Cardiac muscle cell (in vitro differentiated cells and primary cell): ENCODE data around the gene TMUB1. TPM values are rescaled to one million over a fixed set of nuclear protein-coding genes. Genes with fewer than 3 reads are reported as not detected.

Experiments used
- DNase-seq, 2 donors: peaks; one replicate each; pipeline versions ENCODE4 v3.0.0 to v3.0.0-alpha.2; 2010 to 2017; ENCODE audit warnings: low read depth in 1 of 2, low spot score in 1 of 2
- H3K27ac ChIP-seq: fragments of 200-600 bp; sonication (generic); 2 replicates; pipeline ENCODE4 v1.5.1; 2016
- H3K27me3 ChIP-seq: fragments of 200-600 bp; sonication (generic); 2 replicates; pipeline ENCODE4 v1.6.0; 2016; ENCODE audit warnings: control low read depth
- H3K36me3 ChIP-seq: fragments of 200-600 bp; sonication (generic); 2 replicates; pipeline ENCODE4 v1.5.1; 2016; ENCODE audit warnings: control low read depth
- H3K4me1 ChIP-seq: fragments of 200-600 bp; sonication (generic); 2 replicates; pipeline ENCODE4 v1.8.1; 2017; ENCODE audit warnings: low read depth, mild to moderate bottlenecking, mixed run types
- H3K4me3 ChIP-seq: fragments of 200-600 bp; sonication (generic); 2 replicates; pipeline ENCODE4 v1.5.1; 2016; ENCODE audit warnings: mild to moderate bottlenecking
- H3K9me3 ChIP-seq: fragments of 200-600 bp; sonication (generic); 2 replicates; pipeline ENCODE4 v1.5.1; 2017; ENCODE audit warnings: low read depth, mild to moderate bottlenecking, control low read depth
- polyA plus RNA-seq: library from polyadenylated mRNA; unstranded; fragments of >200 nt; fragmentation: Nextera tagmentation; extraction: Ambion mirVana; gene quantifications from 2 replicates; pipeline ENCODE4 v1.2.1, GENCODE V29; 2016
- total RNA-seq: library from RNA; depleted of rRNA; stranded (reverse); fragments of >200 nt; gene quantifications from 2 replicates; pipeline ENCODE4 v1.2.3, GENCODE V29; 2016
- TF ChIP-seq, protein P1 (sequence below): IDR thresholded peaks from 2 replicates; pipeline ENCODE4 v1.5.1; 2012; ENCODE audit warnings: low read depth, mild to moderate bottlenecking, low read length

TMUB1 gene
- total and polyA plus RNA-seq, 2 experiments from 2014 or later, result 74.9 to 83.4 TPM

GRCh38 chr7:151119902-151120301 lies 36.6 kb upstream of the TMUB1 start:
- TF ChIP-seq, protein P1, sequence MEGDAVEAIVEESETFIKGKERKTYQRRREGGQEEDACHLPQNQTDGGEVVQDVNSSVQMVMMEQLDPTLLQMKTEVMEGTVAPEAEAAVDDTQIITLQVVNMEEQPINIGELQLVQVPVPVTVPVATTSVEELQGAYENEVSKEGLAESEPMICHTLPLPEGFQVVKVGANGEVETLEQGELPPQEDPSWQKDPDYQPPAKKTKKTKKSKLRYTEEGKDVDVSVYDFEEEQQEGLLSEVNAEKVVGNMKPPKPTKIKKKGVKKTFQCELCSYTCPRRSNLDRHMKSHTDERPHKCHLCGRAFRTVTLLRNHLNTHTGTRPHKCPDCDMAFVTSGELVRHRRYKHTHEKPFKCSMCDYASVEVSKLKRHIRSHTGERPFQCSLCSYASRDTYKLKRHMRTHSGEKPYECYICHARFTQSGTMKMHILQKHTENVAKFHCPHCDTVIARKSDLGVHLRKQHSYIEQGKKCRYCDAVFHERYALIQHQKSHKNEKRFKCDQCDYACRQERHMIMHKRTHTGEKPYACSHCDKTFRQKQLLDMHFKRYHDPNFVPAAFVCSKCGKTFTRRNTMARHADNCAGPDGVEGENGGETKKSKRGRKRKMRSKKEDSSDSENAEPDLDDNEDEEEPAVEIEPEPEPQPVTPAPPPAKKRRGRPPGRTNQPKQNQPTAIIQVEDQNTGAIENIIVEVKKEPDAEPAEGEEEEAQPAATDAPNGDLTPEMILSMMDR, result no peak
- H3K36me3 ChIP-seq, result peaks cover 18% of the 10 kb centered on the region
- peaks cover 6% of the 10 kb centered on the region for H3K4me1 ChIP-seq
- no peak overlapping the region for H3K4me3 ChIP-seq
- H3K27me3 ChIP-seq, result no peaks in the 10 kb centered on the region
- H3K9me3 ChIP-seq, result no peaks in the 10 kb centered on the region
- H3K27ac ChIP-seq, result no peak overlapping the region
- DNase-seq, result no peak

- TF ChIP-seq, protein P1, result no peak
- Histone ChIP-seq H3K27me3 (no peaks in the 10 kb centered on the region), H3K36me3 (peaks cover 14% of the 10 kb centered on the region), H3K4me3 (no peak overlapping the region), H3K9me3 (no peaks in the 10 kb centered on the region), H3K4me1 (peaks cover 10% of the 10 kb centered on the region), H3K27ac (no peak overlapping the region)
- no peak for DNase-seq
Observed at GRCh38 chr7:151119055-151119415, 35.7 kb upstream of the TMUB1 start.

GRCh38 chr7:151118108-151119054 lies 35.1 kb upstream of the TMUB1 start:
- H3K4me1 ChIP-seq, result peaks cover 16% of the 10 kb centered on the region
- no peaks in the 10 kb centered on the region for H3K9me3 ChIP-seq
- no peak for DNase-seq
- no peak overlapping the region for H3K27ac ChIP-seq
- no peak overlapping the region for H3K4me3 ChIP-seq
- TF ChIP-seq, protein P1, result no peak
- H3K27me3 ChIP-seq, result no peaks in the 10 kb centered on the region
- peaks cover 14% of the 10 kb centered on the region for H3K36me3 ChIP-seq

DNA sequence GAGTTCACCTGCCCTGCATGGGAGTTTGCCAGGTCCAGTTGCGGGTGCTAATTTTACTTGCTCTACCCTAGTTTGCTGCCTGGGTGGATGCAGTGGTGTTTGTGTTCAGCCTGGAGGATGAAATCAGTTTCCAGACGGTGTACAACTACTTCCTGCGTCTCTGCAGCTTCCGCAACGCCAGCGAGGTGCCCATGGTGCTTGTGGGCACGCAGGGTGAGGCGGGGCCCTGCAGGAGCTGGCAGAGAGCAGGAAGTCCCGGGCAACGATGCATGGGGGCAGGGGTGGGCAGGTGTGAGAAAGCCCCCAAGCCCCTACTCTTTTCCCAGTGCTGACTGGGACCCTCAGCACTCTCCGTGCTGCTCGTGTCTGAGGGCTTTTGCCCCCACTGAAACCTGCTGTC lies 34.3 kb upstream of the TMUB1 start:
- Histone ChIP-seq H3K9me3 (no peaks in the 10 kb centered on the region), H3K27me3 (no peaks in the 10 kb centered on the region), H3K4me3 (no peak overlapping the region), H3K4me1 (peaks cover 22% of the 10 kb centered on the region), H3K36me3 (peaks cover 10% of the 10 kb centered on the region), H3K27ac (no peak overlapping the region)
- no peak for DNase-seq
- TF ChIP-seq, protein P1, result no peak

DNA sequence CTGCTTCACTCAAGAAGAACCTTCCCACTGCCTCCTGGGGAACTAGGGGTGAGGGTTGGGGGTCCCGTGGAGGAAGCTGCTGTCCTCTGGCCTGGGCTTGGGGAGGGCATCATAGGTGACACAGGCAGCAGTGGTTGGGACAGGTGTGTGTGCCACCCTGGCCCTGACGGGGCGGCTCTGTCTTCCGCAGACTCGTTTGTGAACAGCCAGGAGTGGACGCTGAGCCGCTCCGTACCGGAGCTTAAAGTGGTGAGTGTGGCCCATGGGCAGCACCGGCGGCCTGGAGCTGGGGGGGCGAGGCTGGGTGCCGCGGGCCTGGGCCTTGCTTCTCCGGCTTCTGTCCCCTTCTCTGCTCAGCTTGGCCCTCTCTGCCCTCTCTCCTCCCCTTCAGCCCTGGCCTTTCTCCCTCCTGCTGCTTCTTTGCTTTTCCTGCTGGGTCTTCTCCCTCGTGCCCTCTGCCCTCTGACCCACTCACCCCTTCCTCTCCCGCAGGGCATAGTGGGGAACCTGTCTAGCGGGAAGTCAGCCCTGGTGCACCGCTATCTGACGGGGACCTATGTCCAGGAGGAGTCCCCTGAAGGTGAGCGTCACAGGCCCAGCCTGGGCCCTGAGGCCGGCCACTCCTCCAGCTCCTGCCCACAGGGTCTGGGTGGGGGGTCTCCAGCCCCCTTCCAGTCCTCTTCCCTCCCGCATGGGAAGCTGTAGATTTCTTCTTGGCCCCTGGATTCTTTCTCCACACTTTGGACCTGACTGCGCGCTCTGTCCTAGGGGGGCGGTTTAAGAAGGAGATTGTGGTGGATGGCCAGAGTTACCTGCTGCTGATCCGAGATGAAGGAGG lies 33.5 kb upstream of the TMUB1 start:
- Histone ChIP-seq H3K4me3 (no peak overlapping the region), H3K36me3 (peaks cover 9% of the 10 kb centered on the region), H3K9me3 (no peaks in the 10 kb centered on the region), H3K27me3 (no peaks in the 10 kb centered on the region), H3K27ac (no peak overlapping the region), H3K4me1 (peaks cover 30% of the 10 kb centered on the region)
- TF ChIP-seq, protein P1, result no peak
- DNase-seq, result no peak
